HepG2 (cell line): Measurements from ENCODE around the gene MEMO1. TPM values are rescaled to one million over a fixed set of nuclear protein-coding genes. Genes with fewer than 3 reads are reported as not detected.

Experiments
- ARID2 ChIP-seq: sonication (generic); formaldehyde crosslinking; IDR thresholded peaks from 2 replicates; pipeline ENCODE4 v1.8.1; 2022; ENCODE audit warnings: mild to moderate bottlenecking, missing genetic modification reagents, borderline replicate concordance
- ASH2L ChIP-seq: fragments of 300-600, 200-600 bp; sonication (generic); IDR thresholded peaks from 2 replicates; pipeline ENCODE4 v1.7.0; 2017; ENCODE audit warnings: low read depth, mild to moderate bottlenecking, moderate library complexity, mixed read lengths, low read length; ENCODE audit not compliant: insufficient read length
- ATF1 ChIP-seq: IDR thresholded peaks from 2 replicates; pipeline ENCODE4 v1.6.1; 2016; ENCODE audit warnings: mild to moderate bottlenecking, control low read depth
- ATM ChIP-seq: fragments of 450-650 bp; IDR thresholded peaks from 2 replicates; pipeline ENCODE4 v1.7.1; 2017; ENCODE audit warnings: mild to moderate bottlenecking, borderline replicate concordance
- CEBPB ChIP-seq: IDR thresholded peaks from 2 replicates; pipeline ENCODE4 v1.6.1; 2011; ENCODE audit warnings: low read depth, low read length, improper control_type of control experiment, borderline replicate concordance
- CHD4 ChIP-seq: fragments of 200-600 bp; sonication (generic); IDR thresholded peaks from 2 replicates; pipeline ENCODE4 v1.7.0; 2017; ENCODE audit warnings: mild to moderate bottlenecking, low read length, borderline replicate concordance
- KDM6A ChIP-seq: IDR thresholded peaks from 2 replicates; pipeline ENCODE4 v1.6.1; 2016; ENCODE audit warnings: low read depth
- KLF12 ChIP-seq: sonication (generic); formaldehyde crosslinking; IDR thresholded peaks from 2 replicates; pipeline ENCODE4 v1.4.0; 2020; ENCODE audit warnings: missing genetic modification reagents, borderline replicate concordance
- KLF9 ChIP-seq: IDR thresholded peaks from 2 replicates; pipeline ENCODE4 v1.6.1; 2016; ENCODE audit warnings: low read depth
- NFIB ChIP-seq: sonication (generic); formaldehyde crosslinking; IDR thresholded peaks from 2 replicates; pipeline ENCODE4 v1.9.0; 2021; ENCODE audit warnings: missing genetic modification reagents, mild to moderate bottlenecking, borderline replicate concordance
- NFIC ChIP-seq: IDR thresholded peaks from 2 replicates; pipeline ENCODE4 v1.6.1; 2012; ENCODE audit warnings: mild to moderate bottlenecking, low read length, inconsistent platforms
- ZNF407 ChIP-seq: sonication (generic); formaldehyde crosslinking; IDR thresholded peaks from one replicate; pipeline ENCODE4 v1.5.1; 2020; ENCODE audit warnings: mild to moderate bottlenecking, missing genetic modification reagents; ENCODE audit errors: not compliant biosample characterization
- ZNF563 ChIP-seq: sonication (generic); formaldehyde crosslinking; IDR thresholded peaks from 2 replicates; pipeline ENCODE4 v1.8.0; 2022; ENCODE audit warnings: mild to moderate bottlenecking, moderate library complexity, missing genetic modification reagents
- ZNF589 ChIP-seq: sonication (generic); formaldehyde crosslinking; conservative IDR thresholded peaks from 2 replicates; pipeline ENCODE4 v1.8.0; 2022; ENCODE audit warnings: mild to moderate bottlenecking, moderate library complexity, missing genetic modification reagents
- ZNF607 ChIP-seq: sonication (generic); formaldehyde crosslinking; IDR thresholded peaks from 2 replicates; pipeline ENCODE4 v1.5.1; 2020; ENCODE audit warnings: missing genetic modification reagents, mild to moderate bottlenecking, borderline replicate concordance
- polyA plus RNA-seq, 8 experiments: library from polyadenylated mRNA; depleted of rRNA in 3 of 8; stranded (reverse) in 7 of 8; unstranded in 1 of 8; fragments of >200 nt; fragmentation: Illumina TruSeq in 4 of 8; extraction: Trizol in 4 of 8; gene quantifications; 2 replicates each; pipeline versions ENCODE4 v1.2.1 to v1.2.3, GENCODE V29; 2011 to 2016; ENCODE audit warnings: low read depth in 4 of 8, missing spikeins in 1 of 8, mixed read lengths in 1 of 8; ENCODE audit not compliant: insufficient read depth in 1 of 8
- total RNA-seq, 5 experiments: library from RNA; depleted of rRNA; stranded (reverse); fragments of >200 nt; fragmentation: Illumina TruSeq; extraction: Trizol; gene quantifications; 2 replicates each; pipeline ENCODE4 v1.2.3, GENCODE V29; 2016; ENCODE audit warnings: low read depth in 1 of 5
- TF ChIP-seq, protein P1 (sequence below): sonication (generic); formaldehyde crosslinking; IDR thresholded peaks from 2 replicates; pipeline ENCODE4 v1.5.0; 2020; ENCODE audit warnings: mild to moderate bottlenecking, missing genetic modification reagents
- TF ChIP-seq, protein P2 (sequence below): sonication (generic); formaldehyde crosslinking; IDR thresholded peaks from 2 replicates; pipeline ENCODE4 v1.4.0; 2020; ENCODE audit warnings: missing genetic modification reagents

Gene MEMO1
- total and polyA plus RNA-seq, 2 of the 13 experiments (the other 11 are each of a cell fraction or from before 2014, with no cell fraction given): 69.8 to 81.6 TPM

DNA sequence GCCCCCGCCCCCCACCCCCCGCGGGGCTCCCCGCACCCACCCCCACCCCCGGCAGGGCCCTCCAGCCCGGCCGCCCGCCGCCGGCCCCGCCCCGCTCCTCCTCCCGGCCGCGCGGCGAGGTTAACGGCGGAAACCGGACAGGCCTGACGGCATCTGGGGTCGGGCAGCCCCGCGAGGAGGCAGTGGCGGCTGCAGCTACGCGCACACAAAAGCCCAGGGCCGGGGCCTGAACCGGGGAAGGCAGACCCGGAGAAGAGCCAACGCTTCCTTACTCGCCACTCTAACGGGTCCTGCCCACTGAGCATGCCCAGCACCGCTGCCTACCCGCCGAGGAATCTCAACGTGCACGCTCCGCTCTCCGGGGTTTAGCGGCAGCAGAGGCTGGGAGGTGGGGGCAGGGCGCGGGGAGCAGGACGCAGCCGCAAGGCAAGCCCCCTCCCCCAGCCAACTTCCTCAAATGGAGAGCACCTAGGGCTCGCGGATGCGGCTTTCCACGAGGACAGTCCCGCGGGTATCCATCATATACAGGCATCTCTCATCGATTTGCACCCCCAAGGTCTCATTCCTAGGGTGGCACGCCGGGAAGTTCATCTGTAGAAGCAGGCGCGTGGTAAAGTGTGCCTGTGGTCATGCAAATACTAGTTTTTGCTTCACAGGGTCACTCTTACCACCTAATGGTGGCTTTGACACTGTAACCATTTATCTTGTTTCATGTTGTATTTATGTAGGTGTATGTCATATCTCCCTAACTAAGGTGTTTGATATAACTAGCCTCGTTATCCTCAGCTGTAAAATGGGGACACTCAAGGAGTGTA, at the start of gene MEMO1 (continued):
- TF ChIP-seq ATM (no peak), CHD4 (no peak; the same call in 1 of the 2 replicates), KLF12 (CRISPR knock-in tag) (no peak), ASH2L (peak; percentile 98), ZNF563 (CRISPR knock-in tag) (peak; percentile 98), NFIB (CRISPR knock-in tag) (no peak), NFIC (peak; percentile 66; the same call in 1 of the 2 replicates), KLF9 (CRISPR knock-in tag) (peak; percentile 95), ZNF607 (CRISPR knock-in tag) (peak; percentile 84; the same call in 1 of the 2 replicates), ZNF589 (CRISPR knock-in tag) (peak; percentile 91; the same call in 1 of the 2 replicates), ATF1 (CRISPR knock-in tag) (no peak), CEBPB (no peak), ARID2 (peak; percentile 90), KDM6A (peak; percentile 68; the same call in 1 of the 2 replicates), ZNF407 (CRISPR knock-in tag) (peak; percentile 96)
- TF ChIP-seq, protein P1, sequence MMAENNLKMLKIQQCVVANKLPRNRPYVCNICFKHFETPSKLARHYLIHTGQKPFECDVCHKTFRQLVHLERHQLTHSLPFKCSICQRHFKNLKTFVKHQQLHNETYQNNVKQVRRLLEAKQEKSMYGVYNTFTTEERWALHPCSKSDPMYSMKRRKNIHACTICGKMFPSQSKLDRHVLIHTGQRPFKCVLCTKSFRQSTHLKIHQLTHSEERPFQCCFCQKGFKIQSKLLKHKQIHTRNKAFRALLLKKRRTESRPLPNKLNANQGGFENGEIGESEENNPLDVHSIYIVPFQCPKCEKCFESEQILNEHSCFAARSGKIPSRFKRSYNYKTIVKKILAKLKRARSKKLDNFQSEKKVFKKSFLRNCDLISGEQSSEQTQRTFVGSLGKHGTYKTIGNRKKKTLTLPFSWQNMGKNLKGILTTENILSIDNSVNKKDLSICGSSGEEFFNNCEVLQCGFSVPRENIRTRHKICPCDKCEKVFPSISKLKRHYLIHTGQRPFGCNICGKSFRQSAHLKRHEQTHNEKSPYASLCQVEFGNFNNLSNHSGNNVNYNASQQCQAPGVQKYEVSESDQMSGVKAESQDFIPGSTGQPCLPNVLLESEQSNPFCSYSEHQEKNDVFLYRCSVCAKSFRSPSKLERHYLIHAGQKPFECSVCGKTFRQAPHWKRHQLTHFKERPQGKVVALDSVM (CRISPR knock-in tag): peak; percentile 84
- TF ChIP-seq, protein P2, sequence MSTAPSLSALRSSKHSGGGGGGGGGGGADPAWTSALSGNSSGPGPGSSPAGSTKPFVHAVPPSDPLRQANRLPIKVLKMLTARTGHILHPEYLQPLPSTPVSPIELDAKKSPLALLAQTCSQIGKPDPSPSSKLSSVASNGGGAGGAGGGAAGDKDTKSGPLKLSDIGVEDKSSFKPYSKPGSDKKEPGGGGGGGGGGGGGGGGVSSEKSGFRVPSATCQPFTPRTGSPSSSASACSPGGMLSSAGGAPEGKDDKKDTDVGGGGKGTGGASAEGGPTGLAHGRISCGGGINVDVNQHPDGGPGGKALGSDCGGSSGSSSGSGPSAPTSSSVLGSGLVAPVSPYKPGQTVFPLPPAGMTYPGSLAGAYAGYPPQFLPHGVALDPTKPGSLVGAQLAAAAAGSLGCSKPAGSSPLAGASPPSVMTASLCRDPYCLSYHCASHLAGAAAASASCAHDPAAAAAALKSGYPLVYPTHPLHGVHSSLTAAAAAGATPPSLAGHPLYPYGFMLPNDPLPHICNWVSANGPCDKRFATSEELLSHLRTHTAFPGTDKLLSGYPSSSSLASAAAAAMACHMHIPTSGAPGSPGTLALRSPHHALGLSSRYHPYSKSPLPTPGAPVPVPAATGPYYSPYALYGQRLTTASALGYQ (CRISPR knock-in tag): peak; percentile 75; the same call in 1 of the 2 replicates
